Lower leg skin (tissue), 3 donors: Measurements from ENCODE around the gene GLT6D1.

Source experiments
- CTCF ChIP-seq, 3 donors: fragments of 450-650 bp; IDR thresholded peaks; one replicate each; pipeline ENCODE4 v1.5.1; 2016; ENCODE audit warnings: antibody characterized with exemption in 3 of 3, mild to moderate bottlenecking in 3 of 3, moderate library complexity in 2 of 3
- POLR2A ChIP-seq, 2 donors: fragments of 450-650 bp; IDR thresholded peaks; one replicate each; pipeline ENCODE4 v1.6.1; 2016 to 2017; ENCODE audit warnings: antibody characterized with exemption in 2 of 2, mild to moderate bottlenecking in 1 of 2, moderate library complexity in 1 of 2

GRCh38 chr9:135586601-135587109, 52.7 kb downstream of the GLT6D1 start:
- TF ChIP-seq CTCF (IDR thresholded peaks at IDR 0.05) (no peak), POLR2A (IDR thresholded peaks at IDR 0.05) (no peak)
